Caco-2 (cell line): ENCODE measurements around the gene NACC1. TPM values are rescaled to one million over a fixed set of nuclear protein-coding genes. Genes with fewer than 3 reads are reported as not detected.

Experiments
- BruUV-seq: library from RNA; stranded (reverse); fragments of 400-500 nt; replicated peaks from 2 replicates; lab custom pipeline; 2021; lab: Mats Ljungman, UMichigan
- CTCF ChIA-PET: fragments of 300-600 bp; sonication (Branson Sonifier 250); formaldehyde crosslinking; loops from one replicate; lab custom pipeline; 2022; ENCODE audit warnings: antibody characterized with exemption; lab: Charles Lee
- POLR2A ChIA-PET: fragments of 300-600 bp; sonication (Branson Sonifier 250); formaldehyde crosslinking; loops from one replicate; lab custom pipeline; 2022; ENCODE audit warnings: antibody characterized with exemption; lab: Charles Lee
- DNase-seq, 2 experiments: peaks; one replicate each; pipeline versions ENCODE4 v3.0.0 to v3.0.0-alpha.2; 2020 to 2022
- H3K27me3 ChIP-seq: replicated peaks from 2 replicates; pipeline ENCODE4 v1.6.0; 2011; ENCODE audit warnings: low read length; ENCODE audit not compliant: control insufficient read depth, insufficient read depth
- H3K36me3 ChIP-seq: 2 replicates; pipeline ENCODE4 v1.5.1; 2011; ENCODE audit warnings: low read length; ENCODE audit not compliant: control insufficient read depth, insufficient read depth
- H3K4me1 ChIP-seq: fragments of 250-450 bp; sonication (Bioruptor Pico); 2 replicates; pipeline ENCODE4 v1.5.1; 2020; ENCODE audit warnings: mild to moderate bottlenecking
- H3K4me3 ChIP-seq: 2 replicates; pipeline ENCODE4 v1.5.1; 2011; ENCODE audit warnings: low read depth, mild to moderate bottlenecking, control low read depth, low read length
- H3K9me3 ChIP-seq: fragments of 250-450 bp; sonication (Bioruptor Pico); 2 replicates; pipeline ENCODE4 v1.5.1; 2020; ENCODE audit warnings: mild to moderate bottlenecking, moderate library complexity
- H3K27ac Mint-ChIP-seq: one replicate; pipeline ENCODE4 v1.8.0; 2022; ENCODE audit warnings: mixed read lengths; ENCODE audit not compliant: unreplicated experiment
- H3K27me3 Mint-ChIP-seq: one replicate; pipeline ENCODE4 v1.8.0; 2022; ENCODE audit warnings: mixed read lengths; ENCODE audit not compliant: insufficient read depth, unreplicated experiment
- H3K36me3 Mint-ChIP-seq: one replicate; pipeline ENCODE4 v1.8.0; 2022; ENCODE audit warnings: mild to moderate bottlenecking, mixed read lengths; ENCODE audit not compliant: insufficient read depth, unreplicated experiment
- H3K4me1 Mint-ChIP-seq: one replicate; pipeline ENCODE4 v1.8.0; 2022; ENCODE audit warnings: low read depth, mixed read lengths; ENCODE audit not compliant: unreplicated experiment
- H3K4me3 Mint-ChIP-seq: one replicate; pipeline ENCODE4 v1.8.0; 2022; ENCODE audit warnings: mild to moderate bottlenecking, moderate library complexity, mixed read lengths; ENCODE audit not compliant: unreplicated experiment
- H3K9me3 Mint-ChIP-seq: one replicate; pipeline ENCODE4 v1.8.0; 2022; ENCODE audit warnings: mixed read lengths; ENCODE audit not compliant: unreplicated experiment
- CTCF ChIP-seq, 2 experiments: fragments of 200-600 bp in 1 of 2; IDR thresholded peaks; 1 replicate in 1 of 2; 2 replicates in 1 of 2; pipeline versions ENCODE4 v1.5.1 to v1.8.0; 2011 to 2022; ENCODE audit warnings: antibody characterized with exemption in 1 of 2, control low read depth in 1 of 2, inconsistent platforms in 1 of 2, low read depth in 1 of 2, low read length in 1 of 2, mild to moderate bottlenecking in 1 of 2, moderate library complexity in 1 of 2; ENCODE audit not compliant: insufficient read depth in 1 of 2, severe bottlenecking in 1 of 2, unreplicated experiment in 1 of 2
- intact Hi-C: fragments of 100-400 bp; cut with micrococcal nuclease; formaldehyde crosslinking; loops from one replicate; pipeline ENCODE4 v1.10.0; 2022; ENCODE audit not compliant: unreplicated experiment
- total RNA-seq: library from RNA; stranded (reverse); gene quantifications from 2 replicates; pipeline ENCODE4 v1.2.3, GENCODE V29; 2022

The NACC1 gene
- total RNA-seq, 1 experiment from 2014 or later: 89.6 TPM

GRCh38 chr19:13091400-13092157 is 26.5 kb upstream of the NACC1 start:
- no peaks in the 10 kb centered on the region; the same call in 1 of the 2 replicates for H3K27me3 ChIP-seq
- no peaks in the 10 kb centered on the region for H3K36me3 Mint-ChIP-seq
- DNase-seq: no peak
- no TSS peak for BruUV-seq
- no peaks in the 10 kb centered on the region for H3K36me3 ChIP-seq
- POLR2A ChIA-PET: no interaction called here
- H3K27ac Mint-ChIP-seq: no peak overlapping the region
- H3K4me3 Mint-ChIP-seq: no peak overlapping the region
- no peak overlapping the region for H3K4me3 ChIP-seq
- no peaks in the 10 kb centered on the region for H3K9me3 Mint-ChIP-seq
- H3K27me3 Mint-ChIP-seq: peaks cover 12% of the 10 kb centered on the region
- CTCF ChIA-PET: interaction anchor here (0.6 to 0.7 kb wide), 4 partner anchors 112 to 135 kb away, joined by 3 to 7 read pairs (median 4); no protein-coding TSS in a partner anchor
- intact Hi-C loops: loop anchor here (5.0 kb wide), 1 partner anchor 59 kb away; no protein-coding TSS in a partner anchor
- H3K9me3 ChIP-seq: no peaks in the 10 kb centered on the region
- peaks cover 11% of the 10 kb centered on the region for H3K4me1 Mint-ChIP-seq
- no peaks in the 10 kb centered on the region for H3K4me1 ChIP-seq
- no peak for TF ChIP-seq CTCF (IDR thresholded peaks at IDR 0.05; ENCODE audit: insufficient read depth in 1 of 2, low read depth in 1 of 2, low read length in 1 of 2, severe bottlenecking in 1 of 2, unreplicated experiment in 1 of 2)

- Histone ChIP-seq H3K36me3 (no peaks in the 10 kb centered on the region), H3K4me3 (no peak overlapping the region), H3K9me3 (no peaks in the 10 kb centered on the region), H3K27me3 (no peaks in the 10 kb centered on the region; the same call in 1 of the 2 replicates), H3K4me1 (no peaks in the 10 kb centered on the region)
- Mint-ChIP-seq H3K27me3 (peaks cover 12% of the 10 kb centered on the region), H3K4me3 (no peak overlapping the region), H3K4me1 (peaks cover 11% of the 10 kb centered on the region), H3K36me3 (no peaks in the 10 kb centered on the region), H3K9me3 (no peaks in the 10 kb centered on the region), H3K27ac (no peak overlapping the region)
- DNase-seq: no peak
- no peak for TF ChIP-seq CTCF (IDR thresholded peaks at IDR 0.05; ENCODE audit: insufficient read depth in 1 of 2, low read depth in 1 of 2, low read length in 1 of 2, severe bottlenecking in 1 of 2, unreplicated experiment in 1 of 2)
- POLR2A ChIA-PET: no interaction called here
- intact Hi-C loops: loop anchor here (5.0 kb wide), 1 partner anchor 60 kb away; no protein-coding TSS in a partner anchor
- CTCF ChIA-PET: no interaction called here
- BruUV-seq: no TSS peak
These were observed 25.9 kb upstream of the NACC1 start for GRCh38 chr19:13092158-13092543.

- Mint-ChIP-seq H3K36me3 (no peaks in the 10 kb centered on the region), H3K4me3 (no peak overlapping the region), H3K9me3 (no peaks in the 10 kb centered on the region), H3K4me1 (peaks cover 11% of the 10 kb centered on the region), H3K27me3 (peaks cover 12% of the 10 kb centered on the region), H3K27ac (no peak overlapping the region)
- TF ChIP-seq CTCF (IDR thresholded peaks at IDR 0.05; ENCODE audit: insufficient read depth in 1 of 2, low read depth in 1 of 2, low read length in 1 of 2, severe bottlenecking in 1 of 2, unreplicated experiment in 1 of 2): no peak
- no peaks in the 10 kb centered on the region; the same call in 1 of the 2 replicates for H3K27me3 ChIP-seq
- H3K4me3 ChIP-seq: no peak overlapping the region
- POLR2A ChIA-PET: no interaction called here
- CTCF ChIA-PET: no interaction called here
- BruUV-seq: no TSS peak
- no peaks in the 10 kb centered on the region for H3K9me3 ChIP-seq
- no peaks in the 10 kb centered on the region for H3K36me3 ChIP-seq
- intact Hi-C loops: loop anchor here (5.0 kb wide), 1 partner anchor 60 kb away; no protein-coding TSS in a partner anchor
- DNase-seq: no peak
- no peaks in the 10 kb centered on the region for H3K4me1 ChIP-seq
These were observed 25.3 kb upstream of the NACC1 start for GRCh38 chr19:13092606-13093235.
